ENCODE data around the gene CCDC9B.

Gene CCDC9B

DNA sequence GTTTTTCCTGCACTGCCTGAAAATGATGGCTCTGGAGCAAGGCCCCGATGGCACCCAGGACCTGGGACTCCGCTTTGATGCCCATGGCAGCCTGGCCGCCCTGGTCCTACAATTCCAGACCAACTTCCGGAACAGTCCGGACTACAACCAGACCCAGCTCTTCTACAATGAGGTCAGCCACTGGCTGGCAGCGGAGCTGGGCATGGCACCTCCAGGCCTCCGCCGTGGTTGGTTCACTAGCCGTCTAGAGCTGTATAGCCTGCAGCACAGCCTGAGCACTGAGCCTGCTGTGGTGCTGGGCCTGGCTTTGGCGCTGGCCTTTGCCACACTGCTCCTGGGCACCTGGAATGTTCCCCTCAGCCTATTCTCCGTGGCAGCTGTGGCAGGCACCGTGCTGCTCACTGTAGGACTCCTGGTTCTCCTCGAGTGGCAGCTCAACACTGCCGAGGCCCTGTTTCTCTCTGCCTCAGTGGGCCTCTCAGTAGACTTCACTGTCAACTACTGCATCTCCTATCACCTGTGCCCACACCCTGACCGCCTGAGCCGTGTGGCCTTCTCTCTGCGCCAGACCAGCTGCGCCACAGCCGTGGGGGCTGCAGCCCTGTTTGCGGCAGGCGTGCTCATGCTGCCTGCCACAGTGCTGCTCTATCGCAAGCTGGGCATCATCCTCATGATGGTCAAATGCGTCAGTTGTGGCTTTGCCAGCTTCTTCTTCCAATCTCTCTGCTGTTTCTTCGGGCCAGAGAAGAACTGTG is 28.2 kb upstream of the CCDC9B start:
- Histone ChIP-seq H2AFZ (no peak overlapping the region), H3K79me2 (no peaks in the 10 kb centered on the region), H3K27me3 (ENCODE audit: control insufficient read depth, insufficient read depth, low read length) (no peaks in the 10 kb centered on the region), H3K27ac (no peak overlapping the region), H3K4me2 (ENCODE audit: low read length) (no peak overlapping the region), H3K4me1 (no peaks in the 10 kb centered on the region), H3K9ac (no peak overlapping the region), H3K36me3 (ENCODE audit: control insufficient read depth, insufficient read depth, low read length) (no peaks in the 10 kb centered on the region), H3K4me3 (ENCODE audit: low read depth, low read length) (no peak overlapping the region), H3K9me3 (ENCODE audit: control insufficient read depth, low read length) (no peaks in the 10 kb centered on the region)
- TF ChIP-seq, protein P1, sequence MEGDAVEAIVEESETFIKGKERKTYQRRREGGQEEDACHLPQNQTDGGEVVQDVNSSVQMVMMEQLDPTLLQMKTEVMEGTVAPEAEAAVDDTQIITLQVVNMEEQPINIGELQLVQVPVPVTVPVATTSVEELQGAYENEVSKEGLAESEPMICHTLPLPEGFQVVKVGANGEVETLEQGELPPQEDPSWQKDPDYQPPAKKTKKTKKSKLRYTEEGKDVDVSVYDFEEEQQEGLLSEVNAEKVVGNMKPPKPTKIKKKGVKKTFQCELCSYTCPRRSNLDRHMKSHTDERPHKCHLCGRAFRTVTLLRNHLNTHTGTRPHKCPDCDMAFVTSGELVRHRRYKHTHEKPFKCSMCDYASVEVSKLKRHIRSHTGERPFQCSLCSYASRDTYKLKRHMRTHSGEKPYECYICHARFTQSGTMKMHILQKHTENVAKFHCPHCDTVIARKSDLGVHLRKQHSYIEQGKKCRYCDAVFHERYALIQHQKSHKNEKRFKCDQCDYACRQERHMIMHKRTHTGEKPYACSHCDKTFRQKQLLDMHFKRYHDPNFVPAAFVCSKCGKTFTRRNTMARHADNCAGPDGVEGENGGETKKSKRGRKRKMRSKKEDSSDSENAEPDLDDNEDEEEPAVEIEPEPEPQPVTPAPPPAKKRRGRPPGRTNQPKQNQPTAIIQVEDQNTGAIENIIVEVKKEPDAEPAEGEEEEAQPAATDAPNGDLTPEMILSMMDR (IDR thresholded peaks at IDR 0.05): no peak

DNA sequence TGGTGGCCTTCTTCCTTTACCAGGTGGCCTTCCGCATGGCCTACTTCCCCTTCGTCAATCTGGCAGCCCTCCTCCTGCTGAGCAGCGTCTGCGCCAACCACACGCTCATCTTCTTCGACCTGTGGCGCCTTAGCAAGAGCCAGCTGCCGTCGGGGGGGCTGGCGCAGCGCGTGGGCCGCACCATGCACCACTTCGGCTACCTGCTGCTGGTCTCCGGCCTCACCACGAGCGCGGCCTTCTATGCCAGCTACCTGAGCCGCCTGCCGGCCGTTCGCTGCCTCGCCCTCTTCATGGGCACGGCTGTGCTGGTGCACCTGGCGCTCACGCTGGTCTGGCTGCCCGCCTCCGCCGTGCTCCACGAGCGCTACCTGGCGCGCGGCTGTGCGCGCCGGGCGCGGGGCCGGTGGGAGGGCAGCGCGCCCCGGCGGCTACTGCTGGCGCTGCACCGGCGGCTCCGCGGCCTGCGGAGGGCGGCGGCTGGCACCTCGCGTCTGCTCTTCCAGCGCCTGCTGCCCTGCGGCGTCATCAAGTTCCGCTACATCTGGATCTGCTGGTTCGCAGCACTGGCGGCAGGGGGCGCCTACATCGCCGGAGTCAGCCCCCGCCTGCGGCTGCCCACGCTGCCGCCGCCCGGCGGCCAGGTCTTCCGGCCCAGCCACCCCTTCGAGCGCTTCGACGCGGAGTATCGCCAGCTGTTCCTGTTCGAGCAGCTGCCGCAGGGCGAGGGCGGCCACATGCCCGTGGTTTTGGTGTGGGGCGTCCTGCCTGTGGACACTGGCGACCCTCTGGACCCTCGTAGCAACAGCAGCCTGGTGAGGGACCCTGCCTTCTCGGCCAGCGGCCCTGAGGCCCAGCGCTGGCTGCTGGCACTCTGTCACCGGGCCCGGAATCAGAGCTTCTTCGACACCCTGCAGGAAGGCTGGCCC is 27.2 kb upstream of the CCDC9B start:
- Histone ChIP-seq H3K9ac (no peak overlapping the region), H3K4me2 (ENCODE audit: low read length) (no peak overlapping the region), H3K36me3 (ENCODE audit: control insufficient read depth, insufficient read depth, low read length) (no peaks in the 10 kb centered on the region), H3K4me1 (no peaks in the 10 kb centered on the region), H3K27ac (peak overlapping the region; percentile 82), H3K27me3 (ENCODE audit: control insufficient read depth, insufficient read depth, low read length) (no peaks in the 10 kb centered on the region), H2AFZ (peak overlapping the region; percentile 83), H3K4me3 (ENCODE audit: low read depth, low read length) (no peak overlapping the region), H3K9me3 (ENCODE audit: control insufficient read depth, low read length) (no peaks in the 10 kb centered on the region), H3K79me2 (no peaks in the 10 kb centered on the region)
- TF ChIP-seq, protein P1 (IDR thresholded peaks at IDR 0.05): peak; percentile 68

DNA sequence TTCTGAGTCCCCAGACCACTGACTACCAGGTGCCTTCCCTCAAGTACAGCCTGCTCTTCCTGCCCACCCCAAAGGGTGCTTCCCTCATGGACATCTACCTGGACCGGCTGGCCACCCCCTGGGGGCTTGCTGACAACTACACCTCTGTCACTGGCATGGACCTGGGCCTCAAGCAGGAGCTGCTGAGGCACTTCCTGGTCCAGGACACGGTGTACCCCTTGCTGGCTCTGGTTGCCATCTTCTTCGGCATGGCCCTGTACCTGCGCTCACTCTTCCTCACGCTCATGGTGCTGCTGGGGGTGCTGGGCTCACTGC is 26.6 kb upstream of the CCDC9B start:
- Histone ChIP-seq H2AFZ (peak overlapping the region; percentile 74), H3K9me3 (ENCODE audit: control insufficient read depth, low read length) (no peaks in the 10 kb centered on the region), H3K27me3 (ENCODE audit: control insufficient read depth, insufficient read depth, low read length) (no peaks in the 10 kb centered on the region), H3K4me2 (ENCODE audit: low read length) (no peak overlapping the region), H3K9ac (no peak overlapping the region), H3K27ac (peak overlapping the region; percentile 82), H3K4me3 (ENCODE audit: low read depth, low read length) (no peak overlapping the region), H3K36me3 (ENCODE audit: control insufficient read depth, insufficient read depth, low read length) (no peaks in the 10 kb centered on the region), H3K79me2 (no peaks in the 10 kb centered on the region), H3K4me1 (no peaks in the 10 kb centered on the region)
- TF ChIP-seq, protein P1 (IDR thresholded peaks at IDR 0.05): no peak

DNA sequence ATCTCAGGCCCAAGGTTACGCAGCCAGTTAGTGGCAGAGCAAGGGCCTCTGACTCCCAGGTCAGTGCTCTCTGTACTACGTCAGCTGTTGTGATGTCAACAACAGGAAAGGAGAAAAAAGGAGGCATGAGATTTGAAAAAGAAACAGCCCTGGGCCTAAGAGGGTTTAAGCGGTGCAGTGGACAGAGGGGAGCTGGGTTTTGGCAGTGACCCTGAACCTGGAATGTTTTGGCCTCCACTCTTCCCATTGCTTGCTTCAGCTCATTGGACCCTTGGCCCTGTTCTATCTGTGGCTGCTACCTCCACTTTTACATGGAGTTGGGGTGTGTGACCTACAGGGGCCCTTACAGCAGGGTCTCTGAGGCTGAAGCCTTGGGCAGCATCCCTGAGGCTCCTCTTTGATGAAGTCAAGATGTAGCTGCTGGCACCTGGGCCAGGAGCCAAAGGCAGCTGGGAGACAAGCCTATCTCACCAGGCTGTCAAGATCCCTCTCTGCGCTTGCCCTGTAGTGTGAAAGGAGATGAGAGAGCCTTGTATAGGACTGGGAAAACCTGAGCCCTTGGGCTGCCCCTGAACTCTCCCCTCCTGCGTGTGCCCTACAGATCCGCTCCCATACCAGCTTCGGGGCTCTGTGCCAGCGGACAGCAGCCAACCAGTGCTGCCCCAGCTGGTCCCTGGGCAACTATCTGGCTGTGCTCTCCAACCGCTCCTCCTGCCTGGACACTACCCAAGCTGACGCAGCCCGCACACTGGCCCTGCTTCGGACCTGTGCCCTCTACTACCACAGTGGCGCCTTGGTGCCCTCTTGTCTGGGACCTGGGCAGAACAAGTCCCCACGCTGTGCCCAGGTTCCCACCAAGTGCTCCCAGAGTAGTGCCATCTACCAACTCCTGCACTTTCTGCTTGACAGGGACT is 26.0 kb upstream of the CCDC9B start:
- Histone ChIP-seq H3K9me3 (ENCODE audit: control insufficient read depth, low read length) (no peaks in the 10 kb centered on the region), H3K79me2 (no peaks in the 10 kb centered on the region), H3K4me2 (ENCODE audit: low read length) (no peak overlapping the region), H2AFZ (peak overlapping the region; percentile 50), H3K4me3 (ENCODE audit: low read depth, low read length) (no peak overlapping the region), H3K36me3 (ENCODE audit: control insufficient read depth, insufficient read depth, low read length) (no peaks in the 10 kb centered on the region), H3K9ac (no peak overlapping the region), H3K27ac (peak overlapping the region; percentile 82), H3K27me3 (ENCODE audit: control insufficient read depth, insufficient read depth, low read length) (no peaks in the 10 kb centered on the region), H3K4me1 (no peaks in the 10 kb centered on the region)
- TF ChIP-seq, protein P1 (IDR thresholded peaks at IDR 0.05): no peak

All from parathyroid adenoma (tissue), 2 donors.